ENCODE results near the gene RAB40B. TPM values are rescaled to one million over a fixed set of nuclear protein-coding genes. Genes with fewer than 3 reads are reported as not detected.

RAB40B gene
- total and polyA plus RNA-seq, 2 of the 13 experiments (the other 11 are each of a cell fraction or from before 2014, with no cell fraction given): 6.2 to 6.5 TPM

GRCh38 chr17:82649501-82650261 is 48.8 kb downstream of the RAB40B start (continued):
- TF ChIP-seq KDM5B (CRISPR knock-in tag; IDR thresholded peaks at IDR 0.05; ENCODE audit: borderline replicate concordance): 0 out of 2 replicates have a peak, but pooled peaks have one; percentile 28
- peak; percentile 30; the same call in 1 of the 2 replicates for TF ChIP-seq ZSCAN25 (CRISPR knock-in tag; IDR thresholded peaks at IDR 0.05)
- TF ChIP-seq TEAD3 (CRISPR knock-in tag; optimal IDR thresholded peaks at IDR 0.05; ENCODE audit: borderline replicate concordance): no peak
- no peak for TF ChIP-seq GATAD1 (CRISPR knock-in tag; IDR thresholded peaks at IDR 0.05)
- TF ChIP-seq ARNT2 (CRISPR knock-in tag; IDR thresholded peaks at IDR 0.05; ENCODE audit: low read depth): 0 out of 2 replicates have a peak, but pooled peaks have one; percentile 29
- no peak for TF ChIP-seq PRMT3 (CRISPR knock-in tag; IDR thresholded peaks at IDR 0.05; ENCODE audit: borderline replicate concordance, low read depth)
- TF ChIP-seq, protein P1, sequence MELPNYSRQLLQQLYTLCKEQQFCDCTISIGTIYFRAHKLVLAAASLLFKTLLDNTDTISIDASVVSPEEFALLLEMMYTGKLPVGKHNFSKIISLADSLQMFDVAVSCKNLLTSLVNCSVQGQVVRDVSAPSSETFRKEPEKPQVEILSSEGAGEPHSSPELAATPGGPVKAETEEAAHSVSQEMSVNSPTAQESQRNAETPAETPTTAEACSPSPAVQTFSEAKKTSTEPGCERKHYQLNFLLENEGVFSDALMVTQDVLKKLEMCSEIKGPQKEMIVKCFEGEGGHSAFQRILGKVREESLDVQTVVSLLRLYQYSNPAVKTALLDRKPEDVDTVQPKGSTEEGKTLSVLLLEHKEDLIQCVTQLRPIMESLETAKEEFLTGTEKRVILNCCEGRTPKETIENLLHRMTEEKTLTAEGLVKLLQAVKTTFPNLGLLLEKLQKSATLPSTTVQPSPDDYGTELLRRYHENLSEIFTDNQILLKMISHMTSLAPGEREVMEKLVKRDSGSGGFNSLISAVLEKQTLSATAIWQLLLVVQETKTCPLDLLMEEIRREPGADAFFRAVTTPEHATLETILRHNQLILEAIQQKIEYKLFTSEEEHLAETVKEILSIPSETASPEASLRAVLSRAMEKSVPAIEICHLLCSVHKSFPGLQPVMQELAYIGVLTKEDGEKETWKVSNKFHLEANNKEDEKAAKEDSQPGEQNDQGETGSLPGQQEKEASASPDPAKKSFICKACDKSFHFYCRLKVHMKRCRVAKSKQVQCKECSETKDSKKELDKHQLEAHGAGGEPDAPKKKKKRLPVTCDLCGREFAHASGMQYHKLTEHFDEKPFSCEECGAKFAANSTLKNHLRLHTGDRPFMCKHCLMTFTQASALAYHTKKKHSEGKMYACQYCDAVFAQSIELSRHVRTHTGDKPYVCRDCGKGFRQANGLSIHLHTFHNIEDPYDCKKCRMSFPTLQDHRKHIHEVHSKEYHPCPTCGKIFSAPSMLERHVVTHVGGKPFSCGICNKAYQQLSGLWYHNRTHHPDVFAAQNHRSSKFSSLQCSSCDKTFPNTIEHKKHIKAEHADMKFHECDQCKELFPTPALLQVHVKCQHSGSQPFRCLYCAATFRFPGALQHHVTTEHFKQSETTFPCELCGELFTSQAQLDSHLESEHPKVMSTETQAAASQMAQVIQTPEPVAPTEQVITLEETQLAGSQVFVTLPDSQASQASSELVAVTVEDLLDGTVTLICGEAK (IDR thresholded peaks at IDR 0.05): no peak
- TF ChIP-seq, protein P1 (CRISPR knock-in tag; IDR thresholded peaks at IDR 0.05): no peak
- peak; percentile 26; the same call in 1 of the 2 replicates for TF ChIP-seq UBTF (CRISPR knock-in tag; IDR thresholded peaks at IDR 0.05)
- peak; percentile 45 for TF ChIP-seq ZNF687 (CRISPR knock-in tag; IDR thresholded peaks at IDR 0.05)
